ENCODE measurements around the gene TEKTIP1. TPM values are rescaled to one million over a fixed set of nuclear protein-coding genes. Genes with fewer than 3 reads are reported as not detected.

The TEKTIP1 gene
- total and polyA plus RNA-seq, 9 of the 15 experiments (the other 6 are each of a cell fraction or from before 2014, with no cell fraction given) = 0.66 TPM; not detected in 8

GRCh38 chr19:3550947-3551791 lies 12.2 kb downstream of the TEKTIP1 start:
- FAIRE-seq = no peak
- Histone ChIP-seq H3K79me2 (ENCODE audit: control insufficient read depth, insufficient read depth, low read length) (peaks cover 30% of the 10 kb centered on the region), H3K9ac (ENCODE audit: insufficient read depth in 1 of 2, low read depth in 2 of 2, low read length in 2 of 2) (no peak overlapping the region), H2AFZ (ENCODE audit: low read depth, low read length) (no peak overlapping the region), H3K4me3 (no peak overlapping the region), H3K27me3 (ENCODE audit: control insufficient read depth in 2 of 2, insufficient read depth in 2 of 2, low read length in 2 of 2) (no peaks in the 10 kb centered on the region), H3K4me2 (ENCODE audit: insufficient read depth, low read length) (no peak overlapping the region), H4K20me1 (replicated peaks; ENCODE audit: control insufficient read depth, insufficient read depth, low read length) (peaks cover 8% of the 10 kb centered on the region), H3K9me1 (ENCODE audit: control insufficient read depth, insufficient read depth, low read length) (peaks cover 1% of the 10 kb centered on the region), H3K27ac (ENCODE audit: extremely low read depth, low read depth, low read length) (no peak overlapping the region), H3K9me3 (replicated peaks; ENCODE audit: control insufficient read depth, insufficient read depth, low read depth, low read length) (no peaks in the 10 kb centered on the region), H3K4me1 (replicated peaks in 1 of 2; ENCODE audit: control insufficient read depth in 2 of 2, insufficient read depth in 2 of 2, low read length in 2 of 2) (peaks cover 5 to 64% of the 10 kb centered on the region in 2 experiments; a peak in 3 of 5 replicates), H3K36me3 (ENCODE audit: control insufficient read depth, insufficient read depth, low read length) (peaks cover 60% of the 10 kb centered on the region)
- no TSS peak for BruUV-seq (replicated peaks)
- ChIA-PET POLR2A (interaction anchor here (0.7 to 1.5 kb wide), 2 partner anchors 11 to 34 kb away, joined by 3 read pairs; no protein-coding TSS in a partner anchor), CTCF (ENCODE audit: low intra/inter-chr PET ratio) (no interaction called here)
- WGBS (ENCODE audit: insufficient coverage, low coverage, missing lambda C conversion rate) = 98% methylated on average over 12 of the region's 34 CpGs
- intact Hi-C loops (cut with micrococcal nuclease) = no loop called here
- TF ChIP-seq RBFOX2 (IDR thresholded peaks at IDR 0.05; ENCODE audit: low read depth, low read length) (peak; percentile 39), SRSF7 (optimal IDR thresholded peaks at IDR 0.05; ENCODE audit: low read depth, low read length) (no peak), POLR2A (conservative IDR thresholded peaks at IDR 0.05) (0 out of 2 replicates have a peak, but pooled peaks have one; percentile 18), ZNF3 (CRISPR knock-in tag; IDR thresholded peaks at IDR 0.05) (no peak)
- in situ Hi-C loops (cut with MboI) = no loop called here
- no peak for DNase-seq (ENCODE audit: extremely low read depth in 1 of 4, low spot score in 3 of 4)
- no peak for ATAC-seq

- DNase-seq (ENCODE audit: extremely low read depth in 1 of 4, low spot score in 3 of 4) (no peak), ATAC-seq (no peak), FAIRE-seq (no peak)
- Histone ChIP-seq H3K4me3 (no peak overlapping the region), H3K9me3 (replicated peaks; ENCODE audit: control insufficient read depth, insufficient read depth, low read depth, low read length) (no peaks in the 10 kb centered on the region), H3K4me1 (replicated peaks in 1 of 2; ENCODE audit: control insufficient read depth in 2 of 2, insufficient read depth in 2 of 2, low read length in 2 of 2) (peaks cover 10 to 64% of the 10 kb centered on the region in 2 experiments; a peak in 4 of 5 replicates), H3K9ac (ENCODE audit: insufficient read depth in 1 of 2, low read depth in 2 of 2, low read length in 2 of 2) (peak overlapping the region in 1 of 2 experiments; percentile 36; a peak in 1 of 4 replicates), H3K4me2 (ENCODE audit: insufficient read depth, low read length) (no peak overlapping the region), H3K36me3 (ENCODE audit: control insufficient read depth, insufficient read depth, low read length) (peaks cover 57% of the 10 kb centered on the region), H3K79me2 (ENCODE audit: control insufficient read depth, insufficient read depth, low read length) (peaks cover 36% of the 10 kb centered on the region), H3K9me1 (ENCODE audit: control insufficient read depth, insufficient read depth, low read length) (peaks cover 7% of the 10 kb centered on the region), H3K27ac (ENCODE audit: extremely low read depth, low read depth, low read length) (no peak overlapping the region), H4K20me1 (replicated peaks; ENCODE audit: control insufficient read depth, insufficient read depth, low read length) (peaks cover 14% of the 10 kb centered on the region), H3K27me3 (ENCODE audit: control insufficient read depth in 2 of 2, insufficient read depth in 2 of 2, low read length in 2 of 2) (no peaks in the 10 kb centered on the region), H2AFZ (ENCODE audit: low read depth, low read length) (no peak overlapping the region)
- intact Hi-C loops (cut with micrococcal nuclease) = no loop called here
- ChIA-PET CTCF (ENCODE audit: low intra/inter-chr PET ratio) (no interaction called here), POLR2A (interaction anchor here (0.7 to 0.8 kb wide), 2 partner anchors 34 to 36 kb away, joined by 3 read pairs; no protein-coding TSS in a partner anchor)
- 93% methylated on average over 8 of the region's 9 CpGs for WGBS (ENCODE audit: insufficient coverage, low coverage, missing lambda C conversion rate)
- in situ Hi-C loops (cut with MboI) = no loop called here
- BruUV-seq (replicated peaks) = no TSS peak
- no peak for TF ChIP-seq TCF7 (IDR thresholded peaks at IDR 0.05; ENCODE audit: borderline replicate concordance)
- no peak for TF ChIP-seq MAFF (IDR thresholded peaks at IDR 0.05; ENCODE audit: low read length)
- no peak for TF ChIP-seq SUPT5H (IDR thresholded peaks at IDR 0.05)
- no peak for TF ChIP-seq ZBTB49 (CRISPR knock-in tag; IDR thresholded peaks at IDR 0.05; ENCODE audit: borderline replicate concordance)
- TF ChIP-seq MLX (CRISPR knock-in tag; conservative IDR thresholded peaks at IDR 0.05) = no peak
- no peak for TF ChIP-seq CHD4 (IDR thresholded peaks at IDR 0.05; ENCODE audit: insufficient read depth, insufficient replicate concordance, low read depth, low read length, poor library complexity, severe bottlenecking)
- TF ChIP-seq DACH1 (IDR thresholded peaks at IDR 0.05; ENCODE audit: partially characterized antibody) = no peak
These were observed 12.8 kb downstream of the TEKTIP1 start for GRCh38 chr19:3551792-3552095.

All from K562 (cell line).